Measurements from ENCODE around the gene TMEM219.

GRCh38 chr16:30003670-30004423, 42.0 kb downstream of the TMEM219 start:
- TF ChIP-seq CTCF (IDR thresholded peaks at IDR 0.05 in 4 of 5, conservative IDR thresholded peaks at IDR 0.05 in 1 of 5), result no peak
- TF ChIP-seq POLR2A (IDR thresholded peaks at IDR 0.05), result no peak
